Activated CD4-positive, alpha-beta T cell treated with anti-CD3 and anti-CD28 coated beads, Interleukin-2, amount 50 U/mL, for 24 hours (primary cell): ENCODE measurements around the gene TRIM15.
"Not testable (repeated sequence)": the region's sequence is repeated elsewhere in the genome, so short reads cannot be mapped to it uniquely, and the experiment has no call there.

Experiments used
- DNase-seq, 2 donors: peaks; one replicate each; pipeline ENCODE4 v3.0.0-alpha.2; 2020; ENCODE audit warnings: low read depth in 1 of 2, low spot score in 1 of 2

The TRIM15 gene

DNA sequence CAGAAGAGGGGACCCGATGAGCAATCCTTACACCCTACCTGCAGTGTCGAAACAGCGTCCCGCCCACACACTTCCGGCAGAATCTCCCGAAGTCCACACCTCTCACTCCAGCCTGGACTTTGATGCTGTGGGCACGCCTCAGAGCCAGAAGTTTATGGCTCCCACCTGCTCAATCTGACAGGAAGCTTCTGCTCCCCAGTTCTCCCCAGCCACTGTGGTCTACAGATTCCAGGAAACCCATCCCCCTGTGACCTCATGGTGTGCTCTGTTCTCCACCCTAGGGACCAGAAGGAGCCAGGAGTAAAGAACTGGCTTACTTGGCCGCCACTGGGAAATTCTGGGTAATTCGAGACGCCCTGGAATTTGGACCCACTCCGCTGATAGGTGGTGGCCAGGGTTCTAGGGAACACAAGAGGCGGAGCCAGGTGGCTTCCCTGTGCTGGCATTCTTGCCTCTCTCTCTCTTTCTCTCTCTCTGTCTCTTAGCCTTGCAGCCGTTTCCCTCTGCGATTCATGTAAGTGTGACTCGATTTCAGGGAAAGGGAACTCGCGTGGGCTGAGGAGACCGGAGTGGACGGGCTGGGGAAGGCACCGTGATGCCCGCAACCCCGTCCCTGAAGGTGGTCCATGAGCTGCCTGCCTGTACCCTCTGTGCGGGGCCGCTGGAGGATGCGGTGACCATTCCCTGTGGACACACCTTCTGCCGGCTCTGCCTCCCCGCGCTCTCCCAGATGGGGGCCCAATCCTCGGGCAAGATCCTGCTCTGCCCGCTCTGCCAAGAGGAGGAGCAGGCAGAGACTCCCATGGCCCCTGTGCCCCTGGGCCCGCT lies at the start of gene TRIM15:
Gene TRIM15 (plus strand): TSS at position 457 of the 828 bp plus-strand sequence. CDS start 139 bp downstream, at position 596.
- DNase-seq, result peak; percentile 31 to 35

DNA sequence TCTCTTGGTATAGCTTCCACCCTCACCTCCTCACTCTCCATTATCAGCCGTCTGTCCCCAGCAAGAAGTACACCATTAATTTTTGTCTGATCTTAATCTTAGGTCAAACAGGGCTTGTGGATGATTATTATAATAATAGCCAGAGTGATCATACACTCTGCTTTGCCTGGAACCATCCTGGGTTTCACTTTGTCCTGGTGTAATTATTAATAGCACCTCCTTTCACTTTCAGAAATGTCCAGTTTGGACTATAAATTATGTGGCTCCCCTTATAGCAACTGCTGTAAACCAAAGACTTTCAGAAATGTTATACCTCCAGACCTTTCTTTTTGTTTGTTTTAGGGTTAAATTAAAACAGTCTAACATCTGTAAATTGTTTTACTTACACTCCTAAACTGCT lies 49.5 kb upstream of the TRIM15 start:
- DNase-seq, result no peak

DNA sequence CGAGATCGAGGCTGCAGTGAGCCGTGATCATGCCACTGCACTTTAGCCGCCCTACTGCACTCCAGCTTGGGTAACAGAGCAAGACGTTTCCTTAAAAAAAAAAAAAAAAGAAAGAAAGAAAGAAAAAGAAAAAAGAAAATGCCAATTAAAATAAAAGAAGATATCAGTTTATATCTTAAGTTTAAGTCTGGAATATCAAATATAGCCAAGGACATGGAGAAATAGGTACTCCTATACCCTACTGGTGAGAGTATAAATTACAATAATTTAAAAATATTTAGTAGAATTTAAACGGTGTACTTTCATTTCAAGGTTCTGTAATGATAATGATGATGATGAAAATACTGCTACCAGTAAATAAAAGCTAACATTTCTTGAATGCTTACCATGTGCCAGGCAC lies 46.6 kb upstream of the TRIM15 start:
- no peak for DNase-seq

DNA sequence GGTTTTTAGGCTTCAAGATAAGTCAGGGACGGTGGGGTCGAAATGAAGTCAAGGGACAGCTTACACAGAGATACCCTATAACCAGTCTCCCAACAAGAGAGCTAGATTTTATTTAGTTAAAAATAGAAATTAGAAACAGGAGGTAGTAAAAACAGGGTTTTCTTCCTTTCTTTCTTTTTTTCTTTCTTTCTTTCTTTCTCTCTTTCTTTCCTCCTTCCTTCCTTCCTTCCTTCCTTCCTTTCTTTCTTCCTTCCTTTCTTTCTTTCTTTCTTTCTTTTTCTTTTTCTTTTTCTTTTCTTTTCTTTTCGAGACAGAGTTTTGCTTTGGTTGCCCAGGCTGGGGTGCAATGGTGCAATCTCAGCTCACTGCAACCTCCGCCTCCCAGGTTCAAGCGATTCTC lies 44.7 kb upstream of the TRIM15 start:
- DNase-seq, result not testable (repeated sequence)

DNA sequence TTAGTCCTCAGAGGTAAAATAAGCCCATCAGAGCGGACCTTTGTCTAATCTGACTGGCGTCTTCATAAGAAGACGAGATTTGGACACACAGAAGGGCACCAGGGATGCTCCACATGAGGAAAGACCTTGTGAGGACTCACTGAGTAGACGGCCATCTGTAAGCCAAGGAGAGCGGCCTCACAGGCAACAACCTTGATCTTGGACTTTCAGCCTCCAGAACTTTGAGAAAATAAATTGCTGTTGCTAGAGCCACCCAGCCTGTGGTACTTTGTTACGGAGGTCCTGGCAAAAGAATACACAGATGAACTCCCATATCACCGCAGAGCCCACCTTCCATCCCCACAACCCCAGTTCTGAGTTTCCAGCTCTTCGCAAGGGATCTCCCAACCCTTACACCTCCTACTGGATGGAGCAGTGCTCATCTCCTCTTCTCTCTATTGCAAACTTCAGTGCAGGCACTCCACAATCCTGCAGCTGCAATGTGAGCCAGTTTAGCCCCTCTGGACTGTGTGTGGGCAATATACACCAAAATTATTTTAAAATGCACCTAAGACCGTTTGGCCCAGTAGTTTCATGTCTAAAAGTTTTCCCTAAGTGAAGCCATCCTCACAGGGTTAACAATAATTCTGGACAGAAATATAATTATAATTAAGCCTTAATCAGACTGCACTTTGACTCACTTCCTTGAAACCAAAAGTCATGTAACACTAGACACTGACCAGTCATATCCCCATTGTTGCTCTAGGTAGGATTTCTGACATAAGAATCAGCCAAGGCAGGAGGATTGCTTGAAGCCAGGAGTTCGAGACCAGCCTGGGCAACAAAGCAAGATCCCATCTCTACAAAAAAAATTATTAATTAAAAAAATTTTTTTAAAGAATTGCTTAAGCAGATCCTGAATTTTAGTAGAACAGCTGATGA lies 41.6 kb upstream of the TRIM15 start:
- no peak for DNase-seq

DNA sequence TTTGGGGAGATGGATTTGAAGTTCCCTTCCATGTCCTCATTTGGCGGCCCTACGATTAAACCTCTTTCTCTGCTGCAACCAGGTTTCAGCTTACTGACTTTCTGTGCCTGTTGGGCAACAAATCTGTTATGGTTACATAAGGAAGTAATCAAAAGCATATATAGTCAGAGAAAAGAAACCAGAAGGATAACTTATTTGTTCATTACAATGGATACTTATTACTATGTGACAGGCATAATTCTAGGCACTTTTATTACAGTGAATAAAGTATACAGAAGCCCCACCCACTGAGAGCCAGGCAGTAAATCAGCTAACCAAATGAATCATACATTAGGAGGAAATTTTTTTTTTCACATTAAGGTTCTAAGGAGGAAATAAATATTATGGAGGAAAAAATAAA lies 40.8 kb upstream of the TRIM15 start:
- DNase-seq, result no peak

DNA sequence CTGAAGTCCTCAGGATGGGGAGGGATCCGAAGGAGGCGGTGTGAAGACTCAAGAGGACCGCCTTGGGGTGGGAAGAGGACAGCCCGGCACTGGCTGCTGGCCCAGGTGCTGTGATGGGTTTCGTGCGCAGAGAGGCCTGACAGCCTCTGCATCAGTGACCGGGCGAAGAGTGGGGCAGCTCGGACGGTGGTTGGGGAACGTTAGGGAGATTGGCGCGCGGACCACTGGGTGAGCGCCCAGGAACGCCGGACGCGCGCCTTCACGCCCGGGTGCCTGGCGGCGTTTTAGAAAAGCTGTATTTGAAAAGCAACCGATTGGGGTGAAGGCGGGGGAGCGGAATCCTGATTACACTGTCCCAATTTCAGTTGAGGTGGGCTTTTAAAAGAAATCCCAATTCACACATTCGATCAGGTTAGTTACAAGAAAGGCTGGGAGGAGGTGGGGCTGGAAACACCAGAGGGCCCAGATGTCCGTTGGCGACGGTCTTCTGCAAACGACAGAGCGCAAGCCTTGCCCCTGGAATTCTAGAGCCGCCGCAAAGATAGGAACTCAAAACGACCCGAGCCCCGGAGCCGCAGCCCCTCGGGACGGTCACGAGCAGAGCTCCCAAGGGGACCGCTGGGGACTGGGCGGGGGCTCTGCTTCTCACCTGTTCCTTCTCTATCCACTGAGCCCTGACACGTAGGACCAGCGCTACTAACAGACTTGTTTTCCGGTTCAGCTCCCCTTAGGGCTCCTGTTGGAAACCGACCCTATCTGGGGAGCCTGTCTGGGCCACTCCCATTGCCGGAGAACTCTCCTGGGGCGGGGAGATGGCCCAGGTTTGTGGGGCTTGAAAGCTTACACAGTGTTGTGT lies 35.9 kb upstream of the TRIM15 start:
- no peak for DNase-seq

DNA sequence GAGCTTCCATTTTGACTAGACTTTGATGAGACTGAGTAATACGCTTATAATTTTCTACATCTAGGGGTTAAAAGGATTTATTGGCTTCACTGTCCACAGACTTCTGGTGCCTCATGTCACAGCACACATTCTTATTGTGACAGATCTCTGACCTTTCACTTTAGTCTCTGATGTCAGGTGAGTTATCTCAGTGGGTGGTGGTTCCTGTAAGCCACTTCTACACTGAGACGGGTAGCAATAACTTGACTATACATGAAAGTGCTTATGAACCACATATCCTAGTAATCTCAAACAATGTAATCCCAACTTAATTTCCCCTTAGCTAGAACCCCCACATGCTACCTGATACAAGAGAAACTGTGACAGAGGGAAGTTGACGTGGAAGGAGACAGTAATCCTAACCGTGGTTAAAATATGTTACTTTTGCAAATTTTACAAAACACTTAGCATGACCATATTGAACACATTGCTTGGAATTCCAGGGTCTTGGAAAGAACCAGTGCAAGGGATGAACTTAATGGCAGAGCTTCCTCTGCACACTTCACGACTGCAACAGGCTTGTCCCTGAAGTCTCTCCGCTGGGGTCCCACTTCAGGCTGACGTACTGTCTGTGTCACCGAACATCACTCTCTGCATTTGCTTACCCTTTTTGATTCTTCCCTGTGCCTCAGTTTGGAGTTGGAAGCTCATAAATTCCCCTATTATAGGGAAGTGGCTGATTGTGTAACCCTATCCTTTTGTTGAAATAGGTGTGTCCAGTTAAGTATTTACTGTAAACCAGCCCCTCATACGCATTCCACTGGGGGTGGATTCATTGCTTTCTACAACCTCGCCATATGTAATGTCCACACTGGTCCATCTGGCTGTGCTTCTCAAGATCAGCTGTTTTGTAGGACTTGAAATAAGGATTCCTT lies 33.8 kb upstream of the TRIM15 start:
- no peak for DNase-seq

DNA sequence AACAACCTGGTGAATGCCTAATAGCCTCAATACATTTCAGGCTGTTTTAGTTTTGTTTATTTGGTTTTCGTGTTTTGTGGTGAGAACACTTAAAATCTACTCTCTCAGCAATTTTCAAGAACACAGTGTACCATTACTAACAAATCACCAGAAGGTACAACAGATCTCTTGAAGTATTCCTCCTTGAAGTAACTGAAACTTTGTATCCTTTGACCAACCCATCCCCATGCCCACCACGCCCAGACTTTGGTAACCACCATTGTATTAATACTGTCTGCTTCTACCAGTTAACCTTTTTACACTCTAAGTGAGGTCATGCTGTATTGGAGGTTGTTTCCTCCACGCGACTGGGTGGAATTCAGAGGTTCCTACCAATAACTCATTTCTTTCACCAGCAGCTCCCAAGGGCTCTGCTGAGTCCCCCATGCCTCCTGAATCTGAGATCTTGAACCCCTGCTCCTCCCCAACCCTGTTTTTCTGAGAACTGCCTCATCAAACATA lies 33.1 kb upstream of the TRIM15 start:
- no peak for DNase-seq

DNA sequence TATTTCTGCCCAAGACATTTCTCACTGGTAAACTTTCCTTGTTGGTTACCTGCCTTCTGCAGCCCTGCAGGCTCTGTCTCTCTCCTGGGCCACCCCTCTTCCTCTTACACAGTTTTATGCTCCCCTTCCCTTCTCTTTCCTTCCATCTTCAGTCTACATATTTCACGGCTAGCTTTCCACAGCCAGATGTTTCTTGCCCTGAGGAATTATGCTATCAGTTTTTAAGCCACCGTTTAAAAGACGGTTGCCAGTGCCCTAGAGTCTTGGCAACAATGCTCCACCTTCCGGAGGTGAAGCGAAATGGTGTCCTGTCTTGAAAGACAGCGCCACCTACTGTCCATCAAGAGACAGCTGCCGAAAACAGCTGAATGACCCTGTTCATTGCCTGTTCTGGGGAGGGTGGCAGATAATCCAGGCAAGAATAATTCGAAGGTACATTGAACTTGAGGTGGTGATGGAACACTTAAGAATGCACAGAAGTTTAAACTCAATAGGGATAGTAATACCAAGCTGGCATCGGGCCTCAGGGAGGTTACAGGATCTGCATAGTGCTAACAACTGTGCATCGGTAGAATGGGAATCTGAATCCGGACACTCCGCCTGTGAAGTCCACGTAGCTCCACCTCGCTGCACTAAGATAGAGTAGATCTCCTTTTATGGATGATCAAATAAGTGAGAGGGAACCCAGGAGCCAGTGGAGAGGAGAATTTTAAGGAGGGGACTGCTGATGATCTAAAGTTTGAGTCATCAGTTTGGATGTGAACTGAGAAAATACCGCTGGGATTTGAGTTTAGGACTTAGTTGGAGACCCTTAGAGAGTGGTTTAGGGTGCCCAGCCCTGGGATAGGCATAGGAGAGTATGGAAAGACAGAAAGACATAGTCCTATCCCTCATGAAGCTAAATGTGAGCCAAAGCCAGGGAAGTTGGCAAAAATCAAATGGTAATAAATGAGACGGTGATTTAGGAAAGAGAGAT lies 32.2 kb upstream of the TRIM15 start:
- DNase-seq, result peak; percentile 9 to 76

DNA sequence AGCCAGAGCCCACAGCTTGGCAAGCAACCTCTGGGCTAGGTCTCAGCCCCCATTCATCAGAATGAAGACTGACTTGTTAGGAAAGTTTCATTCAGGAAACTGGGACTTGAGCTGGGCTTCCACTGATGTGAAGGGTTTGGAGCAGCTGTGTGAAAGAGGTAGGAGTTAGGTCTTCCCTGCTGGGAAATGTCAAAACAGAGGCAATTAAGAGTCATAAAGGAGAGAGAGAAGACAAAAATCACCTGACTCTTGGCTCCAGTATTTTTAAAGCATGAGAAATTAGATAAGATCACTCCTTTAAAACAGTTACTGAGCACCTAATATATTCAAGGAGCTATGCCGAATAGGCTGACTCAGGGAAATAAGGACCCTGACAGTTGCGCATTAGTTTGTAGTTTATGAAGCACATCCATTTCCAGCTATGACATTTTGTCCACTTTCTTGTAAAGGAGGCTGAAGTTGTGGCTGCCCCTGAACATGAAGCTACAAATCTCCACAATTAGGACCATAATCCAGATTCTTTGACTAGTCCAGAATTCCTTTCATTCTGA lies 31.3 kb upstream of the TRIM15 start:
- DNase-seq, result no peak

DNA sequence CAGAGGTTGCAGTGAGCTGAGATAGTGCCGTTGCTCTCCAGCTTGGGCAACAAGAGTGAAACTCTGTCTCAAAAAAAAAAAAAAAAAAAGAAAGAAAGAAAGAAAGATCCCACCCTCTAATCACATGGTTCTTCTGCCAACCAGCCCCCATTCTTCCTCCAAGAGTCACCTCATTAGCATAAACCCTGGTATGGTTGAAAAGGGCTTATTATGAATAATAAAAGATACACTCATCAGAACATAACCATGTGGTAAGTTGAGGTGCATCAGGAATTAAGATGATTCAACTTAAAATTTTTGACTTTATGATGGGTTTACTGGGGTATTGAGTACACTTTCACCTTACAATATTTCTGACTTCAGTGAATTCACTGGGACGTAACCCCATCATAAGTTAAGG lies 28.2 kb upstream of the TRIM15 start:
- no peak for DNase-seq

DNA sequence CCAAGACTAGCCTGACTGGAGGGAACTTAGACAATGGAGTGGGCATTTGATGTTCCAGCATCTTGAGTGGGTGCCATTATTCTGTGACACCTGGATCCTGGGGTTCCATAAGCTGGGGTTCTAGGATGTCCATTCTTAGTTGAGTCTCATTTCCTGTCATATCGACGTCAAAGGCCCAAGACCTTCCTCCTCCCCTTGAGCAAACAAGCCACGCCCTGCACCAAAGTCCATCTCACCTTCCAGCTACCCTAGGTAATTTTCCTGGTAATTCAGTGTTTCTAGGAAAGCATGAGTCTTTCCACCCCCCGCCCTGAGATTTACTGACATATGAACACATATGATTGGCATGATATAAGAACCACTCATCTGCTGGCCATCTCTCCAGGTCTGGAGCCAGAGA lies 27.6 kb upstream of the TRIM15 start, which contains the start of gene TRIM40:
Gene TRIM40 (plus strand): TSS at position 384 of the 400 bp plus-strand sequence. CDS start 897 bp downstream, outside the sequence.
- no peak for DNase-seq

DNA sequence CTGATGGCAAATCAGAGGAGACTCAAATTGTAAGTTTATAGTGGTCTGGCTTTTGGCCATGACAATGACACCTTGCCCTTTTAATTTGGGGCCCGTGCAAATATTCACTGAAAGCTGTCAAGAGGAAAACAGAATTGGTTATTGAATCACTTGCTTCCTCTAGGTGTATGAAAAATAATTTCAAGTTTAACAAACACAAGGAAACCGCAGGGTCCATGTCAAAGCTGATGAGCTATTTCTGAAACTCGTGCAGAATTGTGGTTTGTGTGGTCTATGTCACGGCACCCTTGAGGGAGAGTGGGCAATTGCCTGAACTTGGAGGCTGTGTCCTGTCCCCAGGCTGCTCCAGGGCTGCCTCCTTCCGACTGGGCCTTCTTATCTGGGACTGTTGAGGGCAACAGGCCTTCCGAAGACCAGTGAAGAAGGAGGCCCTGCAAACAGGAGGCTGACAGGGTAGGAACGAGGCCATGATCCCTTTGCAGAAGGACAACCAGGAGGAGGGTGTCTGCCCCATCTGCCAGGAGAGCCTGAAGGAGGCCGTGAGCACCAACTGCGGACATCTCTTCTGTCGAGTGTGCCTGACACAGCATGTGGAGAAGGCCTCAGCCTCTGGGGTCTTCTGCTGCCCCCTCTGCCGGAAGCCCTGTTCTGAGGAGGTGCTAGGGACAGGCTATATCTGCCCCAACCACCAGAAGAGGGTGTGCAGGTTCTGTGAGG lies 26.6 kb upstream of the TRIM15 start:
- DNase-seq, result no peak

DNA sequence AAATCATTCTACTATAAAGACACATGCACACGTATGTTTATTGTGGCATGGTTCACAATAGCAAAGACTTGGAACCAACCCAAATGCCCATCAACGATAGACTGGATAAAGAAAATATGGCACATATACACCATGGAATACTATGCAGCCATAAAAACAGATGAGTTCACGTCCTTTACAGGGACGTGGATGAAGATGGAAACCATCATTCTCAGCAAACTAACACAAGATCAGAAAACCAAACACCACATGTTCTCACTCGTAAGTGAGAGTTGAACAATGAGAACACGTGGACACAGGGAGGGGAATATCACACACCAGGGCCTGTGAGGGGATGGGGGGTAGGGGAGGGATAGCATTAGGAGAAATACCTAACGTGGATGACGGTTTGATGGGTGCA lies 23.1 kb upstream of the TRIM15 start:
- DNase-seq, result not testable (repeated sequence)

DNA sequence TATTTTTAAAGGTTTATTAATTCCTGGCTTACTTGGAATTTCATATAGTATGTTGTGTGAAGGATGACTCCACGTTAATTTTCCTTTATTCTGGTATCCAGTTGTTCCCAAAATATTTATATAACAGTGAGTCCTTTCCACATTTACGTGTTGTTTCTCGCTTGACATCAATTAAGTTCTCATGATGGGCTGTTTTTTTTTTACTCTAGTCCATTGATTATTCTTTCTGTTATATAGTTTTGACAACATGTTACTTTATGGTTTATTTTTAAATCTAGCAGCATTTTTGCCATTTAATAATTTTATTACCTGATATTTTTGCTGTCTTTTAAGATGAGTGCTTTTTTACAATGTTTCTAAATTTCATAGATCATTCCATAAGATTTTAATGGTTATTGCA lies 20.7 kb upstream of the TRIM15 start:
- DNase-seq, result no peak

DNA sequence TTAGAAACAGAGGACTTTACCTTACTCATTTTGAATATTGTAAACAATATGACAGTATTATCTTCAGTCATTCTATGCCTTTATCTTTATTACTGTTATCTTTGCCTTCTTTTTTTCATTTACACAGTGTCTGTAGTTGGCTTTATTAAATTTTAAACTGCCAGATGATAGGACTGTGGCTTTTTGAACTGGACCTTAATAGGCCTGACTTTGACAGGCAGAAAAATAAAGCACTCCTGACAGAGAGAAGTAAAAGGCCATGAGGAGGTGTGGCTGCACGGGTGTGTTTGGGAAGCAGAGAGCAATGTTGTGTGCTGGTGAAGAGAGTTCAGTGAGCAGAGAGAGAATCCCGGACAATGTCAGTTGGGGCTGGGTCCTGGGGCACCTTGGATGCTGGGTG lies 19.6 kb upstream of the TRIM15 start:
- DNase-seq, result no peak

DNA sequence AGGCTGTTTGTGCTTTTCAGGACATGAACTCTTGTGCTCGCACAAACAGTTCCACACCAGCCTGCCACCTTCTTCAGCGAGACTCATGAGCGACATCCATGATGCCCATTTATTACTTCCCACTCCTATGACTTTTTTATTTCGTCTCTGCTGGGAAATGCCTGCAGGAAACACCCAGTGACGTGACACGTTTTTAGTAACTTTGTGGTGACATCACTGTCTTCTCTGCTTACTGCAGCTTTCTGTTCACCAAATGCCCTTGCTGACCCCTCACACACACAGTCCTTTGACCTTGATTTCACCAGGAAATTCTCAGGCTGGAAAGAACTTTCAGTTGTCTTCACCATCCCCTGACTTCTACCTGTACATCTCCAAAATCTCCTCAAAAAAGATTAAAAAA lies 18.5 kb upstream of the TRIM15 start:
- DNase-seq, result no peak
